Sigmoid colon (tissue), 4 donors: ENCODE data around the gene SLC39A11.

ENCODE experiments used
- EP300 ChIP-seq, 4 donors: sonication (generic); formaldehyde crosslinking; IDR thresholded peaks; one replicate each; pipeline ENCODE4 v1.6.1; 2017; ENCODE audit warnings: antibody characterized with exemption in 4 of 4
- POLR2A ChIP-seq, 2 donors: fragments of 450-650 bp; IDR thresholded peaks; one replicate each; pipeline ENCODE4 v1.6.1; 2016; ENCODE audit warnings: antibody characterized with exemption in 2 of 2, mild to moderate bottlenecking in 2 of 2, moderate library complexity in 2 of 2
- TF ChIP-seq, protein P1 (sequence below), 4 experiments: fragments of 450-650 bp in 3 of 4; fragments of 200-600 bp in 1 of 4; IDR thresholded peaks; one replicate each; pipeline ENCODE4 v1.5.1; 2016 to 2019; ENCODE audit warnings: antibody characterized with exemption in 4 of 4, mild to moderate bottlenecking in 3 of 4, moderate library complexity in 2 of 4

GRCh38 chr17:72875361-72875760, 217.1 kb downstream of the SLC39A11 start:
- TF ChIP-seq, protein P1, sequence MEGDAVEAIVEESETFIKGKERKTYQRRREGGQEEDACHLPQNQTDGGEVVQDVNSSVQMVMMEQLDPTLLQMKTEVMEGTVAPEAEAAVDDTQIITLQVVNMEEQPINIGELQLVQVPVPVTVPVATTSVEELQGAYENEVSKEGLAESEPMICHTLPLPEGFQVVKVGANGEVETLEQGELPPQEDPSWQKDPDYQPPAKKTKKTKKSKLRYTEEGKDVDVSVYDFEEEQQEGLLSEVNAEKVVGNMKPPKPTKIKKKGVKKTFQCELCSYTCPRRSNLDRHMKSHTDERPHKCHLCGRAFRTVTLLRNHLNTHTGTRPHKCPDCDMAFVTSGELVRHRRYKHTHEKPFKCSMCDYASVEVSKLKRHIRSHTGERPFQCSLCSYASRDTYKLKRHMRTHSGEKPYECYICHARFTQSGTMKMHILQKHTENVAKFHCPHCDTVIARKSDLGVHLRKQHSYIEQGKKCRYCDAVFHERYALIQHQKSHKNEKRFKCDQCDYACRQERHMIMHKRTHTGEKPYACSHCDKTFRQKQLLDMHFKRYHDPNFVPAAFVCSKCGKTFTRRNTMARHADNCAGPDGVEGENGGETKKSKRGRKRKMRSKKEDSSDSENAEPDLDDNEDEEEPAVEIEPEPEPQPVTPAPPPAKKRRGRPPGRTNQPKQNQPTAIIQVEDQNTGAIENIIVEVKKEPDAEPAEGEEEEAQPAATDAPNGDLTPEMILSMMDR (IDR thresholded peaks at IDR 0.05), result no peak
- TF ChIP-seq POLR2A (IDR thresholded peaks at IDR 0.05), result no peak
- TF ChIP-seq EP300 (IDR thresholded peaks at IDR 0.05), result no peak
